Measurements from ENCODE around the gene NUP93. TPM values are rescaled to one million over a fixed set of nuclear protein-coding genes. Genes with fewer than 3 reads are reported as not detected.

The NUP93 gene
- total RNA-seq, 2 donors from 2014 or later = 18.1 to 19.8 TPM

DNA sequence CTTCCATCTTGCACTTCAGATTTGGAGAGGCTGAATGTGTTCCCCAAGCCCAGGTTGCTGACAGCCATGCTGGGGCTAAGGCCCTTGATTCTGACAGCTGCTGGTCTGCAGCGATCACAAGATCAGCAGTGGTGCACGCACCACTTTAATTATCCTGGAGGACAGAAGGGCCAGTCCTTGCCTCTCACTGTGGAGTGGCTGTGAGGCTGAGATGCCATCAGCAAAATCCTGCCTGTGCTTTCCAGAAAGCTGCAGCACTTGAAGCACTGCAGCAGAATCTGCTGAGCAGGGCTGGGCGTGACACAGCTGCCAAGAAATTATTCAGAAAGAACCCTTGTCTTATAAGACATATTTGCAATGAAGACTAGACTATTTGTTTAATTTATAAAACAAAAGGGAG, 37.1 kb downstream of the NUP93 start:
- Histone ChIP-seq H3K4me3 (no peak overlapping the region), H3K36me3 (no peaks in the 10 kb centered on the region), H3K27me3 (no peaks in the 10 kb centered on the region), H3K9me3 (no peaks in the 10 kb centered on the region), H3K27ac (no peak overlapping the region), H3K4me1 (no peaks in the 10 kb centered on the region)
- no peak for DNase-seq (ENCODE audit: low spot score)
- TF ChIP-seq, protein P1, sequence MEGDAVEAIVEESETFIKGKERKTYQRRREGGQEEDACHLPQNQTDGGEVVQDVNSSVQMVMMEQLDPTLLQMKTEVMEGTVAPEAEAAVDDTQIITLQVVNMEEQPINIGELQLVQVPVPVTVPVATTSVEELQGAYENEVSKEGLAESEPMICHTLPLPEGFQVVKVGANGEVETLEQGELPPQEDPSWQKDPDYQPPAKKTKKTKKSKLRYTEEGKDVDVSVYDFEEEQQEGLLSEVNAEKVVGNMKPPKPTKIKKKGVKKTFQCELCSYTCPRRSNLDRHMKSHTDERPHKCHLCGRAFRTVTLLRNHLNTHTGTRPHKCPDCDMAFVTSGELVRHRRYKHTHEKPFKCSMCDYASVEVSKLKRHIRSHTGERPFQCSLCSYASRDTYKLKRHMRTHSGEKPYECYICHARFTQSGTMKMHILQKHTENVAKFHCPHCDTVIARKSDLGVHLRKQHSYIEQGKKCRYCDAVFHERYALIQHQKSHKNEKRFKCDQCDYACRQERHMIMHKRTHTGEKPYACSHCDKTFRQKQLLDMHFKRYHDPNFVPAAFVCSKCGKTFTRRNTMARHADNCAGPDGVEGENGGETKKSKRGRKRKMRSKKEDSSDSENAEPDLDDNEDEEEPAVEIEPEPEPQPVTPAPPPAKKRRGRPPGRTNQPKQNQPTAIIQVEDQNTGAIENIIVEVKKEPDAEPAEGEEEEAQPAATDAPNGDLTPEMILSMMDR (IDR thresholded peaks at IDR 0.05) = no peak

DNA sequence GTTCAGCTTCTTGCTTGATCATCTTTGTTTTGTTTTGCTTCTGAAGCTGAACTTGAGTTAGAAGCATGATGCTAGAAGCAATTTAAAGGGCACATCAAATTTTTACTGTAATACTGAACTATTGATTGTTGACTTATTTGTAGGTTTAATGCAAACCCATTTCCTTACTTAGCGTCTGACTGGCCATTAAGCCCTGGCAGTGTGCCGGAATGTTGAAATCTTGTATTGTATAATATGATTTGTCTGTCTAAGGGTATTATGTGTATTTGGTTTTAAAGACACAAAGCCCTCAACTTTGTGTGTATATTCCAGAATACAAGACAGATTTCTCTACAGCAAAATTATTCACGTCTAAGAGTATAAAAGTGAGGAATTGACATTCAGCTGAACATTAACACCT, 39.7 kb downstream of the NUP93 start:
- Histone ChIP-seq H3K9me3 (no peaks in the 10 kb centered on the region), H3K36me3 (no peaks in the 10 kb centered on the region), H3K27me3 (no peaks in the 10 kb centered on the region), H3K4me3 (no peak overlapping the region), H3K4me1 (no peaks in the 10 kb centered on the region), H3K27ac (no peak overlapping the region)
- no peak for DNase-seq (ENCODE audit: low spot score)
- TF ChIP-seq, protein P1 (IDR thresholded peaks at IDR 0.05) = no peak

DNA sequence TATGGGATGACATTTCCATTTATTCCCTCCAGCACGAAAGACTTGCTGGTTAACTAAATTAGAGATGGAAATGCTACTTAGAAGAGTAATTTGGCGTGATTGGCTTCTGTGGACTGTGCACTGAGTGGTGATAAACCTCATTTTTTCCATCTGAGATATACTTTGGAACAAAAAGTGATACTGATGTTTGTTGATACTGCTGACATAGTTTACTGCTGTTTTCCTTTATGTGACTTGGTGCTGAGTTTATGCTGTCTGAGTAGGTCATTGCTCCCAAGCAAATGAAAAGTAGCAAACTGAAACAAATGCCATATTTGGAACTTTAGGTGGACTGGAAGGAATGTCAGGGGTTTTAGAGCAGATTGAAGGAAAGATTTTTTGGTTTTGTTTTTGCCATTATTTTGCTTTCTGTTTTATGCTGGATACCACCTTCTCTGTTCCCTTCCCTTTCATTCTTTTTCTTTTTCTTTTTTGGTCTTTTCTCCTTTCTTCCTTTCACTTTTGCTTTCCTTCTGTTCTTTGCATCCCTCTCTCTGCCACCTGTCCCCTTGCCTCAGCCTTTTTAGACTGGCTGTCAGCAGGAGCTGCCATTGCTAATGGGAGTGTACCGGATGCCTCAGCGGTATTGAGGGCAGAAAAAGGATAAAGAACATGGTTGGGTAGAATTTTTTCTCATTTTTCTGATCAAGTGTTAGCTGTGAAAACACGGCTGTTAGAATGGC, 41.8 kb downstream of the NUP93 start:
- no peak overlapping the region for H3K27ac ChIP-seq
- peaks cover 0 to 4% of the 10 kb centered on the region in 2 donors for H3K4me1 ChIP-seq

DNA sequence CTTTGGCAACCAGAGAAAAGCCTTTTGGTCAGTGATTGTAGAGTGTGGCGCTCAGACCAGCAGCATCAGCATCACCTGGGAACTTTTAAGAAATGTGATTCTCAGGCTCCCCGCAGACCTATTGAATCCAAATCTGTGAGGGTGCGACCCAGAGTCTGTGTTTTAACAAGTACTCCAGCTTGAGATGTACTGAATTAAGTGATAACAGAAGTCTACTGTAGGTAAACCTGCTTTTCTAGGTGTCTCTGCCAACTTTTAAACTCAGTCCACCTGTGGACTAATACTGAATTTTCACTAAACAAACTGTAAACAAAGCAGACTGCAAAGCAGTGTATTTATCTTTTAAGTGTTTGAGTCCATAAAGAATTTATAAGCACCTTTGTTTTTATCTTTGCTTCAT, 43.6 kb downstream of the NUP93 start:
- TF ChIP-seq, protein P1 (IDR thresholded peaks at IDR 0.05) = no peak
- H3K4me3 ChIP-seq = no peak overlapping the region
- no peak overlapping the region for H3K27ac ChIP-seq
- H3K36me3 ChIP-seq = no peaks in the 10 kb centered on the region
- no peak for DNase-seq (ENCODE audit: low spot score)
- no peaks in the 10 kb centered on the region for H3K27me3 ChIP-seq
- H3K4me1 ChIP-seq = peaks cover 0 to 6% of the 10 kb centered on the region in 2 donors
- H3K9me3 ChIP-seq = no peaks in the 10 kb centered on the region

More for the DNA sequence above, 41.8 kb downstream of the NUP93 start:
- TF ChIP-seq, protein P1 (IDR thresholded peaks at IDR 0.05) = no peak
- Histone ChIP-seq H3K36me3 (no peaks in the 10 kb centered on the region), H3K27me3 (no peaks in the 10 kb centered on the region), H3K9me3 (no peaks in the 10 kb centered on the region), H3K4me3 (no peak overlapping the region)
- DNase-seq (ENCODE audit: low spot score) = no peak

DNA sequence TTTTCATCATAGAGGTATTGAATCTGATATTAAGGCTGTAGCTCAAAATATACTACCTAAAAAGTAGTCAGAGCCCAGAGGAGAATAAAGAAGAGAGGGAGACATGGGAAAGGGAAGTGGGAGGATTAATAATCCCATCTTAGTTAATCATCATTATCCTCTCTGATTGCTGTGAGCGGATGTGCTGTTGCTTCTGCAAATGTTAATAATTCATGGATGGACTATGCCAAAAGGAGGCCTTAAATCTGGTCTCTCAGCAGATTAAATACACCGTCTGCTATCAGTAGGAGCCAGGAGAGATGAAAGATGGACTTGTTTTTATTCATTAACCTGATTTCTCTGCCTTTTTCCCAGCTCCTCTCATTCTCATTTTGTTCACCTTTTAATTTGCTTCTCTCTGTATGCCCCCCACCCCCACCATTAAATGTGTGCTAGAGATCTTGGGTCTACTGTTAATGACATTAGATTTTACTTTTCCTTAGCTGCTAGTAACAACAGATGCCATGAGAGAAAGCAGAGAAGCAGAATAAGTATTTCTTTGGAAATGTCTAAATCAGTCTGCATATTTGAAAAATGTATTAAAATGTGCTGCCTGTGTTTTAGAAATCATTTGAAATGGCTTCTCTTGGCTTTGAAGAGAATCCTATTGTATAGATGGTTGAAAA, 44.2 kb downstream of the NUP93 start:
- DNase-seq (ENCODE audit: low spot score) = no peak
- no peaks in the 10 kb centered on the region for H3K9me3 ChIP-seq
- H3K4me1 ChIP-seq = peaks cover 0 to 6% of the 10 kb centered on the region in 2 donors
- H3K4me3 ChIP-seq = no peak overlapping the region
- H3K36me3 ChIP-seq = no peaks in the 10 kb centered on the region
- TF ChIP-seq, protein P1 (IDR thresholded peaks at IDR 0.05) = no peak
- H3K27ac ChIP-seq = no peak overlapping the region
- H3K27me3 ChIP-seq = no peaks in the 10 kb centered on the region

Measured in right atrium auricular region (tissue), 2 donors.